ENCODE results near the gene VCAN. TPM values are rescaled to one million over a fixed set of nuclear protein-coding genes. Genes with fewer than 3 reads are reported as not detected.

VCAN gene
- total and polyA plus RNA-seq, 2 of the 8 experiments (the other 6 are each of a cell fraction or from before 2014, with no cell fraction given), result 146 to 404 TPM

DNA sequence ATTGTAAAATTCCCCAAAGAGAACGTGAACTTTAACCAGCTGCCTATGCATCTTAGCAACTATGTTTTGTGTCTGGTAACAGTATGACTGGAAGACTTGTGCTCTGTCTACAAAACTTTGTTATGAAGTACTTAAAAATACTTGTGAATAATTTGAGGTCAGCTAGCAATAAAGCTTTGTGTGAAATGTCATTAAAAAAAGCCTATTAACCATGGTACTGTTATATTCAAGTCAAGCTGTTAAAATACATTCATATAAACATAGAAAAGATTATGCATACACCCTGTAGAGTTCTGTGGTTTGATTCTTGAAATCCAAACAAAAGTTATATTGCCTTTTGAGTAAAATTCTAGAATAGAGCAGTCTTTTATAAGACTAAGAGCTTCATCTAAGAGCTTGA is 60.1 kb downstream of the VCAN start:
- H3K4me3 ChIP-seq (ENCODE audit: extremely low read depth in 1 of 4, insufficient read depth in 2 of 4, low read depth in 3 of 4, low read length in 4 of 4), result no peak overlapping the region
- H2AK5ac ChIP-seq (ENCODE audit: low read depth, low read length), result no peak overlapping the region
- H3K27ac ChIP-seq (ENCODE audit: low read depth, low read length), result no peak overlapping the region
- CTCF ChIA-PET (ENCODE audit: partially characterized antibody), result no interaction called here
- no peak overlapping the region for H2BK12ac ChIP-seq (ENCODE audit: low read depth, low read length)
- H3K14ac ChIP-seq (ENCODE audit: insufficient read length), result no peak overlapping the region
- H2BK15ac ChIP-seq (ENCODE audit: low read length), result no peak overlapping the region
- FAIRE-seq, result no peak
- no peak for TF ChIP-seq SP2 (IDR thresholded peaks at IDR 0.05; ENCODE audit: low read length)
- no peak for TF ChIP-seq SIRT6 (IDR thresholded peaks at IDR 0.05; ENCODE audit: low read length)
- TF ChIP-seq, protein P1, sequence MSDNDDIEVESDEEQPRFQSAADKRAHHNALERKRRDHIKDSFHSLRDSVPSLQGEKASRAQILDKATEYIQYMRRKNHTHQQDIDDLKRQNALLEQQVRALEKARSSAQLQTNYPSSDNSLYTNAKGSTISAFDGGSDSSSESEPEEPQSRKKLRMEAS (IDR thresholded peaks at IDR 0.05), result no peak
- no peak for TF ChIP-seq RNF2 (IDR thresholded peaks at IDR 0.05; ENCODE audit: borderline replicate concordance, low read depth, low read length, missing control alignments, poor library complexity, severe bottlenecking)
- no peak for TF ChIP-seq EZH2 (IDR thresholded peaks at IDR 0.05; ENCODE audit: low read depth, low read length, severe bottlenecking)
- no peak for TF ChIP-seq KDM4A (IDR thresholded peaks at IDR 0.05; ENCODE audit: low read depth, low read length, severe bottlenecking)
- no peaks in the 10 kb centered on the region; the same call in 1 of the 2 replicates for H3K23me2 ChIP-seq (ENCODE audit: low read depth, low read length)
- no peaks in the 10 kb centered on the region; a peak in 1 of 4 replicates for H3K79me2 ChIP-seq (ENCODE audit: control insufficient read depth in 1 of 2, insufficient read depth in 2 of 2, low read length in 2 of 2)
- no peaks in the 10 kb centered on the region for H3K27me3 ChIP-seq (replicated peaks in 1 of 4; ENCODE audit: control insufficient read depth in 3 of 4, extremely low read depth in 1 of 4, insufficient read depth in 3 of 4, low read length in 3 of 4)
- H2BK120ac ChIP-seq (replicated peaks; ENCODE audit: low read depth, low read length), result no peak overlapping the region
- H3K18ac ChIP-seq (ENCODE audit: extremely low read depth, low read length), result no peak overlapping the region
- no peak overlapping the region for H2AFZ ChIP-seq (ENCODE audit: low read length)
- no peak overlapping the region for H3K56ac ChIP-seq (replicated peaks; ENCODE audit: insufficient read length, low read depth, low read length)
- H3K9ac ChIP-seq (replicated peaks in 1 of 4; ENCODE audit: extremely low read depth in 1 of 4, low read depth in 3 of 4, low read length in 3 of 4), result no peak overlapping the region
- POLR2A ChIA-PET (ENCODE audit: partially characterized antibody), result no interaction called here
- no peak overlapping the region for H4K91ac ChIP-seq (replicated peaks; ENCODE audit: insufficient read length, low read length)
- WGBS, 2 experiments (ENCODE audit: extremely low coverage in 1 of 2, insufficient coverage in 1 of 2, insufficient read length in 1 of 2, insufficient replicate concordance in 2 of 2, low coverage in 1 of 2, low lambda C conversion rate in 2 of 2, missing lambda C conversion rate in 1 of 2), result 97% methylated on average over 1 of the region's 1 CpG; no CpG with 5 or more reads in 1 of the 2 experiments
- H3K4me2 ChIP-seq (ENCODE audit: insufficient read depth in 1 of 2, low read depth in 2 of 2, low read length in 2 of 2), result no peak overlapping the region
- H4K20me1 ChIP-seq (replicated peaks in 1 of 2; ENCODE audit: control insufficient read depth in 1 of 2, insufficient read depth in 2 of 2, low read length in 2 of 2), result no peaks in the 10 kb centered on the region
- H3K9me3 ChIP-seq (ENCODE audit: insufficient read depth in 2 of 2, low read depth in 1 of 2, low read length in 1 of 2), result no peaks in the 10 kb centered on the region
- DNase-seq (ENCODE audit: low read depth in 1 of 2, low spot score in 2 of 2), result no peak
- H4K5ac ChIP-seq (ENCODE audit: insufficient read length, low read depth, low read length), result no peak overlapping the region
- no peak overlapping the region for H2BK20ac ChIP-seq (ENCODE audit: low read length)
- H3K79me1 ChIP-seq (ENCODE audit: low read depth, low read length), result no peaks in the 10 kb centered on the region
- no peak overlapping the region for H3K23ac ChIP-seq (ENCODE audit: insufficient read length)
- no peak overlapping the region for H3K4ac ChIP-seq (replicated peaks; ENCODE audit: insufficient read length, low read depth, low read length)
- H3K36me3 ChIP-seq (ENCODE audit: control insufficient read depth in 2 of 4, insufficient read depth in 4 of 4, low read length in 3 of 4), result peaks cover 0 to 4% (median under 1%) of the 10 kb centered on the region in 4 experiments; a peak in 3 of 8 replicates
- H3K4me1 ChIP-seq (replicated peaks in 1 of 4; ENCODE audit: control insufficient read depth in 3 of 4, insufficient read depth in 4 of 4, low read length in 3 of 4), result no peaks in the 10 kb centered on the region
- no peak overlapping the region for H4K8ac ChIP-seq (ENCODE audit: extremely low read depth, insufficient read depth, low read length)
- H2BK5ac ChIP-seq (ENCODE audit: low read depth, low read length), result no peak overlapping the region

Measured in H1 (cell line).